Measurements from ENCODE around the gene VIL1. TPM values are rescaled to one million over a fixed set of nuclear protein-coding genes. Genes with fewer than 3 reads are reported as not detected.

Gene VIL1
- total RNA-seq, 4 donors from 2014 or later = not detected

- no peak for TF ChIP-seq CTCF (IDR thresholded peaks at IDR 0.05)
- DNase-seq (ENCODE audit: low spot score) (no peak), ATAC-seq (ENCODE audit: low FRiP score) (no peak)
Measured at GRCh38 chr2:218500501-218501060, 81.7 kb downstream of the VIL1 start.

GRCh38 chr2:218501665-218502064, 82.7 kb downstream of the VIL1 start:
- DNase-seq (ENCODE audit: low spot score) (no peak), ATAC-seq (ENCODE audit: low FRiP score) (no peak)
- no peak for TF ChIP-seq CTCF (IDR thresholded peaks at IDR 0.05)

Small RNA genes within 50 kb of the gene (small RNA-seq; reads per million reads assigned to genes)
- 351 reads per million, percentile 98 among the genes with 10 or more reads in this experiment for gene MIR26B

Other genes with a start within 250 kb of the VIL1 start
- gene ARPC2, start 201.9 kb upstream of the VIL1 start, total RNA-seq = 100 to 1,000 TPM; 278 to 384 (median 348) TPM
- 10 to 100 TPM; 24.7 to 74.2 (median 59.1) TPM for gene GPBAR1, start 158.1 kb upstream of the VIL1 start, total RNA-seq
- gene AAMP, start 149.0 kb upstream of the VIL1 start, total RNA-seq = 100 to 1,000 TPM; 122 to 165 (median 140) TPM
- gene PNKD, start 148.6 kb upstream of the VIL1 start, total RNA-seq = 10 to 100 TPM; 25.5 to 38.0 (median 31.3) TPM
- gene TMBIM1, start 126.6 kb upstream of the VIL1 start, total RNA-seq = 100 to 1,000 TPM; 190 to 689 (median 399) TPM
- gene CATIP, start 62.3 kb upstream of the VIL1 start, total RNA-seq = not detected
- 100 to 1,000 TPM in 2 of 4 donors, 10 to 100 TPM in 2; 40.0 to 218 (median 127) TPM for gene SLC11A1, start 36.9 kb upstream of the VIL1 start, total RNA-seq
- 100 to 1,000 TPM in 2 of 4 donors, 10 to 100 TPM in 2; 77.6 to 147 (median 93.7) TPM for gene CTDSP1, start 19.3 kb upstream of the VIL1 start, total RNA-seq
- gene USP37, start 149.2 kb downstream of the VIL1 start, total RNA-seq = 10 to 100 TPM in 2 of 4 donors, 1 to 10 TPM in 2; 8.5 to 44.6 (median 12.2) TPM
- 10 to 100 TPM; 35.7 to 88.7 (median 57.9) TPM for gene CNOT9, start 149.7 kb downstream of the VIL1 start, total RNA-seq
- gene PLCD4, start 188.8 kb downstream of the VIL1 start, total RNA-seq = 1 to 10 TPM in 3 of 4 donors, under 1 TPM in 1; 0.56 to 2.9 (median 2.0) TPM
- 10 to 100 TPM; 10.0 to 26.0 (median 18.1) TPM for gene ZNF142, start 240.5 kb downstream of the VIL1 start, total RNA-seq
- 10 to 100 TPM; 19.3 to 40.0 (median 20.3) TPM for gene BCS1L, start 240.6 kb downstream of the VIL1 start, total RNA-seq